Ovary (tissue), 3 donors: ENCODE results near the gene SERPINA1.

Experiments
- POLR2A ChIP-seq: fragments of 450-650 bp; IDR thresholded peaks from one replicate; pipeline ENCODE4 v1.6.1; 2017; ENCODE audit warnings: antibody characterized with exemption, mild to moderate bottlenecking, moderate library complexity
- TF ChIP-seq, protein P1 (sequence below), 3 donors: fragments of 450-650 bp in 2 of 3; fragments of 200-600 bp in 1 of 3; IDR thresholded peaks; one replicate each; pipeline versions ENCODE4 v1.5.1 to v1.8.0; 2016 to 2022; ENCODE audit warnings: antibody characterized with exemption in 3 of 3, mild to moderate bottlenecking in 1 of 3
- donor health status: DM: no; HTN: no; CAD: no.

DNA sequence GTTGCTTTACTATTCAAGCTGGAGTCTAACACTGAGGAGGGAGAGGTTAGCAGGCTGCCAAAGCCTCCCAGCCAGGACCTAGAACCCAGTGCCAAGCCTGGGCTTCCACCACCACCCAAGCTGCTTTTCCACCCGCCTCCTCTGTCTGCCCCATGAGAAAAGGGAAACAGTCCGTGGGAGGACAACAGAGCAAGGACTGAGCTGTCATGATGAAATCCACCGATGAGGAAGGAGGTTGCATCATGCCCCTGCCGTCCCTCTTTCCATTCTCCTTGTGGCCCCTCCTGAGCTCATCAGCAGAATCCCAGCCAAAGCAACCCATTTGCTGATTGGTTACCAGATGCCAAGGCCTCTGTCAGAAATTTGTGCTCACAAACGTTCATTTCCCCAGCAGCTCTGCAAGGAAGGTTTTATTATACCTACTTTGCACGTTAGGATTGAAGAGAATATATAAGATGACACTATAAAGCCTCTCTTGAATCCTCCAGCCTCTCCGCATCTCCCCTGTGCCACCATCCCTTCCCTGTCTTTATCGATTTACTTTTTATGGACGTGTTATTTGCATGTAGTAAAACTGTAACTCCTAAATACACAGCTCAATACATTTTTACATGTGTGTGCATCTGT is 6.3 kb upstream of the SERPINA1 start:
- TF ChIP-seq, protein P1, sequence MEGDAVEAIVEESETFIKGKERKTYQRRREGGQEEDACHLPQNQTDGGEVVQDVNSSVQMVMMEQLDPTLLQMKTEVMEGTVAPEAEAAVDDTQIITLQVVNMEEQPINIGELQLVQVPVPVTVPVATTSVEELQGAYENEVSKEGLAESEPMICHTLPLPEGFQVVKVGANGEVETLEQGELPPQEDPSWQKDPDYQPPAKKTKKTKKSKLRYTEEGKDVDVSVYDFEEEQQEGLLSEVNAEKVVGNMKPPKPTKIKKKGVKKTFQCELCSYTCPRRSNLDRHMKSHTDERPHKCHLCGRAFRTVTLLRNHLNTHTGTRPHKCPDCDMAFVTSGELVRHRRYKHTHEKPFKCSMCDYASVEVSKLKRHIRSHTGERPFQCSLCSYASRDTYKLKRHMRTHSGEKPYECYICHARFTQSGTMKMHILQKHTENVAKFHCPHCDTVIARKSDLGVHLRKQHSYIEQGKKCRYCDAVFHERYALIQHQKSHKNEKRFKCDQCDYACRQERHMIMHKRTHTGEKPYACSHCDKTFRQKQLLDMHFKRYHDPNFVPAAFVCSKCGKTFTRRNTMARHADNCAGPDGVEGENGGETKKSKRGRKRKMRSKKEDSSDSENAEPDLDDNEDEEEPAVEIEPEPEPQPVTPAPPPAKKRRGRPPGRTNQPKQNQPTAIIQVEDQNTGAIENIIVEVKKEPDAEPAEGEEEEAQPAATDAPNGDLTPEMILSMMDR (IDR thresholded peaks at IDR 0.05), result no peak
- TF ChIP-seq POLR2A, result no peak
